ENCODE data around the gene TRMT11. TPM values are rescaled to one million over a fixed set of nuclear protein-coding genes. Genes with fewer than 3 reads are reported as not detected.

TRMT11 gene
- total and polyA plus RNA-seq, 2 of the 8 experiments (the other 6 are each of a cell fraction or from before 2014, with no cell fraction given), result 19.7 to 32.4 TPM

DNA sequence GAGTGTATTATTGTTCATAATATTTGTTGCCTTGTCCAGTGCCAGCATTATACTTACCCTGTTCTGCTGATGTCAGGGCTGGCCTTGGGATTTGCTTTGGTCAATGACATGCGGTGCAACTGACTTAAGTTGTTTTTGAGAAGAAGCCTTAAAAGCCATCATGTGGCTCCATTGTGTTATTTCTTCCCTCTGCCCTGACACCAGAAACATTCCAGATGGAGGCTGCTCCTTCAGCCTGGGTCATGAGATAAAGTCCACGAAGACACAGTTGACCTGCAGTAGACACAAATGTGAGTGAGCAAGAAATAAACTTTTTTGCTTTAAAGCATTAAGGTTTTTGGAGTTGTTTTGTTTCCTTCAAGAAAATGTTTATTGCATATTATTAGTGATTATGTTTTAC is 37.3 kb upstream of the TRMT11 start (continued):
- TF ChIP-seq, protein P1, sequence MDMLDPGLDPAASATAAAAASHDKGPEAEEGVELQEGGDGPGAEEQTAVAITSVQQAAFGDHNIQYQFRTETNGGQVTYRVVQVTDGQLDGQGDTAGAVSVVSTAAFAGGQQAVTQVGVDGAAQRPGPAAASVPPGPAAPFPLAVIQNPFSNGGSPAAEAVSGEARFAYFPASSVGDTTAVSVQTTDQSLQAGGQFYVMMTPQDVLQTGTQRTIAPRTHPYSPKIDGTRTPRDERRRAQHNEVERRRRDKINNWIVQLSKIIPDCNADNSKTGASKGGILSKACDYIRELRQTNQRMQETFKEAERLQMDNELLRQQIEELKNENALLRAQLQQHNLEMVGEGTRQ (IDR thresholded peaks at IDR 0.05; ENCODE audit: low read length), result no peak
- TF ChIP-seq POU5F1 (IDR thresholded peaks at IDR 0.05; ENCODE audit: low read depth, low read length) (no peak), ASH2L (IDR thresholded peaks at IDR 0.05; ENCODE audit: low read length) (no peak), GABPA (IDR thresholded peaks at IDR 0.05; ENCODE audit: borderline replicate concordance, insufficient read depth, low read length) (no peak), RNF2 (IDR thresholded peaks at IDR 0.05; ENCODE audit: borderline replicate concordance, low read depth, low read length, missing control alignments, poor library complexity, severe bottlenecking) (no peak)
- TF ChIP-seq, protein P2, sequence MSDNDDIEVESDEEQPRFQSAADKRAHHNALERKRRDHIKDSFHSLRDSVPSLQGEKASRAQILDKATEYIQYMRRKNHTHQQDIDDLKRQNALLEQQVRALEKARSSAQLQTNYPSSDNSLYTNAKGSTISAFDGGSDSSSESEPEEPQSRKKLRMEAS (IDR thresholded peaks at IDR 0.05), result no peak
